Sigmoid colon (tissue), 7 donors: Measurements from ENCODE around the gene NDEL1. TPM values are rescaled to one million over a fixed set of nuclear protein-coding genes. Genes with fewer than 3 reads are reported as not detected.

Source experiments
- DNase-seq: peaks from one replicate; pipeline ENCODE4 v3.0.0-alpha.2; 2019
- H3K27ac ChIP-seq, 4 donors: fragments of 200-600 bp; sonication (generic); one replicate each; pipeline ENCODE4 v1.5.1; 2016 to 2019; ENCODE audit warnings: mild to moderate bottlenecking in 1 of 4
- H3K27me3 ChIP-seq, 3 donors: fragments of 200-600 bp; sonication (generic); one replicate each; pipeline ENCODE4 v1.5.1; 2019; ENCODE audit warnings: mild to moderate bottlenecking in 1 of 3
- H3K36me3 ChIP-seq, 4 donors: fragments of 200-600 bp; sonication (generic); one replicate each; pipeline ENCODE4 v1.5.1; 2016 to 2019
- H3K4me1 ChIP-seq, 4 donors: fragments of 200-600 bp; sonication (generic); one replicate each; pipeline ENCODE4 v1.5.1; 2017 to 2019
- H3K4me3 ChIP-seq, 4 donors: fragments of 200-600 bp; sonication (generic); one replicate each; pipeline ENCODE4 v1.5.1; 2017 to 2019; ENCODE audit warnings: mild to moderate bottlenecking in 2 of 4, moderate library complexity in 1 of 4
- H3K9me3 ChIP-seq, 4 donors: fragments of 200-600 bp in 3 of 4; sonication (generic) in 3 of 4; one replicate each; pipeline versions ENCODE4 v1.5.1 to v1.6.1; 2013 to 2019
- EP300 ChIP-seq, 4 donors: sonication (generic); formaldehyde crosslinking; IDR thresholded peaks; one replicate each; pipeline ENCODE4 v1.6.1; 2017; ENCODE audit warnings: antibody characterized with exemption in 4 of 4
- POLR2A ChIP-seq, 2 donors: fragments of 450-650 bp; IDR thresholded peaks; one replicate each; pipeline ENCODE4 v1.6.1; 2016; ENCODE audit warnings: antibody characterized with exemption in 2 of 2, mild to moderate bottlenecking in 2 of 2, moderate library complexity in 2 of 2
- POLR2AphosphoS5 ChIP-seq, 4 donors: sonication (generic); formaldehyde crosslinking; IDR thresholded peaks; one replicate each; pipeline ENCODE4 v1.6.1; 2017; ENCODE audit warnings: antibody characterized with exemption in 4 of 4
- WGBS, 2 donors: extraction: QIAGEN DNeasy Blood & Tissue Kit; methylation state at CpG; one replicate each; pipeline ENCODE4 v1.1.7; 2013; 5-methylcytosine and 5-hydroxymethylcytosine counted together
- intact Hi-C: fragments of 100-400 bp; cut with DNase I; formaldehyde crosslinking; loops from one replicate; pipeline ENCODE4 v1.15.1; 2023
- polyA plus RNA-seq, 3 donors: library from polyadenylated mRNA; stranded (reverse); fragments of 200-250 nt; gene quantifications; one replicate each; pipeline ENCODE4 v1.2.3, GENCODE V29; 2013
- total RNA-seq, 4 donors: library from RNA; depleted of rRNA; stranded (reverse); fragments of >200 nt; gene quantifications; one replicate each; pipeline ENCODE4 v1.1.0, GENCODE V29; 2016
- TF ChIP-seq, protein P1 (sequence below), 4 experiments: fragments of 450-650 bp in 3 of 4; fragments of 200-600 bp in 1 of 4; IDR thresholded peaks; one replicate each; pipeline ENCODE4 v1.5.1; 2016 to 2019; ENCODE audit warnings: antibody characterized with exemption in 4 of 4, mild to moderate bottlenecking in 3 of 4, moderate library complexity in 2 of 4
- donor health status: healthy with polysubstance abuse.
- donor health status: Bipolar disorder and iron deficiency.
- donor health status: healthy.

NDEL1 gene
- total and polyA plus RNA-seq, 7 donors = 31.3 to 56.8 (median 41.4) TPM

DNA sequence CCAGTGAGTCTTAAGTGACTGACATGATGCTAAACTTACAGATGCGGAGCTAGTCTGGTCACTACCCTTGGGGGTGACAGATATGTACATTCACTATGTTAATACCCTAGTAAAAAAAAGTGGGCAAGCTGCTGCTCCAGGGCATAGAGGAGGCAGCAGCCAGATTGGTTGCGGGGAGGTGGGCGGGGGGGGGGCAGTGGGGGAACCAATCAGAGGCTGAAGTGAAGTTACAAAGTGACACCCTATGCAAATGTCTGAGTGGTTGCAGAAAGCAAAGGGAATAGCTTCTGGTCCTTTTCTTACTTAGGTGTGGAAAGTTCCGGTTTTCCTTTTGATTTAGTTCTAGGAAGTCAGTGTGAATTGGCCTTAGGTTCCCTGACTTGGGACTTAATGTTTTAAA, 12.1 kb downstream of the NDEL1 start:
- TF ChIP-seq POLR2A (IDR thresholded peaks at IDR 0.05) = no peak
- TF ChIP-seq POLR2AphosphoS5 (IDR thresholded peaks at IDR 0.05) = no peak
- H3K27me3 ChIP-seq = no peaks in the 10 kb centered on the region
- H3K4me1 ChIP-seq = peaks cover 0 to 10% (median 2%) of the 10 kb centered on the region in 4 donors
- no peaks in the 10 kb centered on the region for H3K9me3 ChIP-seq
- H3K27ac ChIP-seq = no peak overlapping the region
- no peak for DNase-seq
- WGBS, 2 donors = 93 to 96% methylated on average over 4 of the region's 4 CpGs
- intact Hi-C loops = no loop called here
- H3K36me3 ChIP-seq = peaks cover 8 to 88% (median 35%) of the 10 kb centered on the region in 4 donors
- no peak overlapping the region for H3K4me3 ChIP-seq

DNA sequence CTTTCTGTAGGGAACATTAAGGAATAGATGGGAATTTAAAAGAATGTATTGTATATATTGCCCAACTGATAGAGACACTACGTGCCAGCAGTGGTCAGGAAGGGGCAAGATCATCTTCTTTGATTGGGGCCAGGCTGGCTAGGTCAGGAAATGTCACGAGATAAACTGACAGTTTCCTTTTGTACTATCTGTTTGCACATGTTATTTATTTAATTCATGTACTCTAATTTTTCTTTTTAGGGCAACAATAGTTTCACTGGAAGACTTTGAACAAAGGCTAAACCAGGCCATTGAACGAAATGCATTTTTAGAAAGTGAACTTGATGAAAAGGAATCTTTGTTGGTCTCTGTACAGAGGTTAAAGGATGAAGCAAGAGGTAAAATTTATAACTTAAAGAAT, 12.6 kb downstream of the NDEL1 start:
- H3K27me3 ChIP-seq = no peaks in the 10 kb centered on the region
- no peak overlapping the region for H3K4me3 ChIP-seq
- H3K9me3 ChIP-seq = no peaks in the 10 kb centered on the region
- TF ChIP-seq POLR2AphosphoS5 (IDR thresholded peaks at IDR 0.05) = no peak
- TF ChIP-seq EP300 (IDR thresholded peaks at IDR 0.05) = no peak
- no peak for TF ChIP-seq POLR2A (IDR thresholded peaks at IDR 0.05)
- TF ChIP-seq, protein P1, sequence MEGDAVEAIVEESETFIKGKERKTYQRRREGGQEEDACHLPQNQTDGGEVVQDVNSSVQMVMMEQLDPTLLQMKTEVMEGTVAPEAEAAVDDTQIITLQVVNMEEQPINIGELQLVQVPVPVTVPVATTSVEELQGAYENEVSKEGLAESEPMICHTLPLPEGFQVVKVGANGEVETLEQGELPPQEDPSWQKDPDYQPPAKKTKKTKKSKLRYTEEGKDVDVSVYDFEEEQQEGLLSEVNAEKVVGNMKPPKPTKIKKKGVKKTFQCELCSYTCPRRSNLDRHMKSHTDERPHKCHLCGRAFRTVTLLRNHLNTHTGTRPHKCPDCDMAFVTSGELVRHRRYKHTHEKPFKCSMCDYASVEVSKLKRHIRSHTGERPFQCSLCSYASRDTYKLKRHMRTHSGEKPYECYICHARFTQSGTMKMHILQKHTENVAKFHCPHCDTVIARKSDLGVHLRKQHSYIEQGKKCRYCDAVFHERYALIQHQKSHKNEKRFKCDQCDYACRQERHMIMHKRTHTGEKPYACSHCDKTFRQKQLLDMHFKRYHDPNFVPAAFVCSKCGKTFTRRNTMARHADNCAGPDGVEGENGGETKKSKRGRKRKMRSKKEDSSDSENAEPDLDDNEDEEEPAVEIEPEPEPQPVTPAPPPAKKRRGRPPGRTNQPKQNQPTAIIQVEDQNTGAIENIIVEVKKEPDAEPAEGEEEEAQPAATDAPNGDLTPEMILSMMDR (IDR thresholded peaks at IDR 0.05) = no peak
- intact Hi-C loops = no loop called here
- peaks cover 8 to 93% (median 38%) of the 10 kb centered on the region in 4 donors for H3K36me3 ChIP-seq
- no peak overlapping the region for H3K27ac ChIP-seq
- 80% methylated on average over 3 of the region's 3 CpGs for WGBS, 2 donors
- no peak for DNase-seq
- peaks cover 0 to 5% (median under 1%) of the 10 kb centered on the region in 4 donors for H3K4me1 ChIP-seq

- DNase-seq = no peak
- no peaks in the 10 kb centered on the region for H3K27me3 ChIP-seq
These were observed 16.4 kb downstream of the NDEL1 start for GRCh38 chr17:8451933-8452614.

DNA sequence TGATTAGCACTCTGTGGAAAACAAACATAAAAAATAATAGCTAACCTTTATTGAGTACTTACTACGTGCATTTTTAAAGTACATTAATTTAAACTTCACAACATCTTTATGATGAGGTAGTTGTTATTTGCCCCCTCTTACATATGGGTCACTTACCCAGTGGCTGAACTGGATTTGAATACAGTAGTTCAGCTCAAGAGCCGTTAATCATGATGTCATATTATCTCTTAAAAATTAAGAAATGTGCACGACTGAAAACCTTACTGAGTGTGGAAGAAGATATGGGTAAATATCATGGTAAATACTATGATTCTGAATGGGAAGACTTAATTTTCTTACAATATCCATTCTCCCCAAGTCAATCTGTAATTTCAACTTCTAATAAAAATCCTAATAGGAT, 17.6 kb downstream of the NDEL1 start:
- no peaks in the 10 kb centered on the region for H3K27me3 ChIP-seq
- H3K4me1 ChIP-seq = no peaks in the 10 kb centered on the region
- no peak for DNase-seq
- no peak for TF ChIP-seq POLR2A (IDR thresholded peaks at IDR 0.05)
- TF ChIP-seq, protein P1 (IDR thresholded peaks at IDR 0.05) = no peak
- TF ChIP-seq EP300 (IDR thresholded peaks at IDR 0.05) = no peak
- TF ChIP-seq POLR2AphosphoS5 (IDR thresholded peaks at IDR 0.05) = no peak
- no peaks in the 10 kb centered on the region for H3K9me3 ChIP-seq
- 89 to 90% methylated on average over 3 of the region's 3 CpGs for WGBS, 2 donors
- intact Hi-C loops = no loop called here
- peaks cover 6 to 98% (median 49%) of the 10 kb centered on the region in 4 donors for H3K36me3 ChIP-seq
- H3K4me3 ChIP-seq = no peak overlapping the region
- no peak overlapping the region for H3K27ac ChIP-seq

More at GRCh38 chr17:8451933-8452614, 16.4 kb downstream of the NDEL1 start:
- intact Hi-C loops = no loop called here
- H3K9me3 ChIP-seq = no peaks in the 10 kb centered on the region
- H3K36me3 ChIP-seq = peaks cover 4 to 97% (median 47%) of the 10 kb centered on the region in 4 donors
- no peak overlapping the region for H3K27ac ChIP-seq
- no peak for TF ChIP-seq POLR2AphosphoS5 (IDR thresholded peaks at IDR 0.05)
- no peaks in the 10 kb centered on the region for H3K4me1 ChIP-seq
- no peak overlapping the region for H3K4me3 ChIP-seq
- WGBS, 2 donors = 81 to 89% methylated on average over 8 of the region's 8 CpGs

DNA sequence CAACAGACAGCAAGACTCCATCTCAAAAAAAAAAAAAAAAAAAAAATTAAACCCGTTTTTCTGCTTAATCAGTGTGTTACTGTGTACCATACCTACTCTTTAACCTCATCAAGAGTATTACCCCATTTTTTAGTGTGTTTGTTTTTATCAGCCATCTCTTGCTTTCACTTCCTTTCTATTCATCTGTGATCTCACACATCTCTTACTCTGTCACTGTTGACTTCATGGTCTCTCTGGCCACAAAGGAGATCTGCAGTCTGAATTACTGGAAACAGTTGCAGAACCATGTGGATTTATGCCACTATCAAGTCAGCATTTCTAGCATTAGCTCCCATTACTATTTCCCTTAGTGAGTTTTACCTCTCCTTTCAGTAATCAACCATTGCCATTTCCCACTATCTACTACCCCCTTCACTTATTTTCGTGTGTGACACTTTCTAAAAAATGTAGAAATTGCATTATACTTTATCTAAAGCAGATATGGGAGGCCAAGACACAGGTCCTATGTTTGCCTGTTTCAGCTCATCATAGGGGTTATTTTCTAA, 20.1 kb downstream of the NDEL1 start:
- DNase-seq = no peak
- TF ChIP-seq POLR2A (IDR thresholded peaks at IDR 0.05) (no peak), EP300 (IDR thresholded peaks at IDR 0.05) (no peak), POLR2AphosphoS5 (IDR thresholded peaks at IDR 0.05) (no peak)
- TF ChIP-seq, protein P1 (IDR thresholded peaks at IDR 0.05) = no peak
- H3K9me3 ChIP-seq = no peaks in the 10 kb centered on the region
- 75 to 82% methylated on average over 2 of the region's 2 CpGs for WGBS, 2 donors
- no peaks in the 10 kb centered on the region for H3K27me3 ChIP-seq
- no peaks in the 10 kb centered on the region for H3K4me1 ChIP-seq
- peaks cover 6 to 98% (median 53%) of the 10 kb centered on the region in 4 donors for H3K36me3 ChIP-seq
- no peak overlapping the region for H3K27ac ChIP-seq
- no peak overlapping the region for H3K4me3 ChIP-seq
- intact Hi-C loops = no loop called here
